Panc1 (cell line): Measurements from ENCODE around the gene PKIB. TPM values are rescaled to one million over a fixed set of nuclear protein-coding genes. Genes with fewer than 3 reads are reported as not detected.

Experiments
- ATAC-seq: fragments of 200-7000 bp; cut with Tn5 transposase; 2 replicates; pipeline ENCODE4 v1.9.1; 2020; ENCODE audit warnings: mild to moderate bottlenecking, moderate library complexity
- Bru-seq: library from RNA; stranded (reverse); fragments of 400-500 nt; gene quantifications from one replicate; lab custom pipeline; 2021; lab: Mats Ljungman, UMichigan
- BruChase-seq, 2 experiments: library from RNA; stranded (reverse); fragments of 400-500 nt; gene quantifications; one replicate each; lab custom pipeline; 2021; lab: Mats Ljungman, UMichigan
- BruUV-seq: library from RNA; stranded (reverse); fragments of 400-500 nt; replicated peaks from 2 replicates; lab custom pipeline; 2021; lab: Mats Ljungman, UMichigan
- CTCF ChIA-PET: fragments of 300-600 bp; sonication (Branson Sonifier 250); formaldehyde crosslinking; loops from one replicate; lab custom pipeline; 2022; ENCODE audit warnings: antibody characterized with exemption; lab: Charles Lee
- POLR2A ChIA-PET: fragments of 300-600 bp; sonication (Branson Sonifier 250); formaldehyde crosslinking; loops from one replicate; lab custom pipeline; 2022; ENCODE audit warnings: antibody characterized with exemption; lab: Charles Lee
- DNase-seq: peaks from one replicate; pipeline ENCODE4 v3.0.0-alpha.2; 2010; ENCODE audit warnings: low read depth, low spot score
- H3K27ac ChIP-seq: 2 replicates; pipeline ENCODE4 v1.5.1; 2011; ENCODE audit warnings: mild to moderate bottlenecking, low read length, inconsistent platforms
- H3K27me3 ChIP-seq: fragments of 200-500 bp; sonication (Bioruptor generic); 2 replicates; pipeline ENCODE4 v1.6.0; 2014; ENCODE audit warnings: low read length, inconsistent platforms; ENCODE audit not compliant: control insufficient read depth, insufficient read depth
- H3K36me3 ChIP-seq: fragments of 200-500 bp; sonication (Bioruptor generic); 2 replicates; pipeline ENCODE4 v1.5.1; 2014; ENCODE audit warnings: inconsistent platforms, mild to moderate bottlenecking, low read length, moderate library complexity; ENCODE audit not compliant: control insufficient read depth, insufficient read depth
- H3K4me1 ChIP-seq: 2 replicates; pipeline ENCODE4 v1.5.1; 2011; ENCODE audit warnings: inconsistent platforms, mild to moderate bottlenecking, low read length, moderate library complexity; ENCODE audit not compliant: control insufficient read depth, insufficient read depth
- H3K4me3 ChIP-seq, 2 experiments: 2 replicates each; pipeline ENCODE4 v1.5.1; 2011 to 2012; ENCODE audit warnings: low read depth in 2 of 2, low read length in 2 of 2, mild to moderate bottlenecking in 2 of 2, inconsistent platforms in 1 of 2, moderate library complexity in 1 of 2
- H3K9me3 ChIP-seq: fragments of 200-500 bp; sonication (Bioruptor generic); 2 replicates; pipeline ENCODE4 v1.5.1; 2014; ENCODE audit warnings: low read depth, mild to moderate bottlenecking, inconsistent platforms, low read length, moderate library complexity; ENCODE audit not compliant: control insufficient read depth, insufficient read depth
- POLR2AphosphoS5 ChIP-seq: IDR thresholded peaks from 2 replicates; pipeline ENCODE4 v1.6.1; 2012; ENCODE audit warnings: mild to moderate bottlenecking, low read depth, low read length, moderate library complexity
- SIN3A ChIP-seq: IDR thresholded peaks from 2 replicates; pipeline ENCODE4 v1.6.1; 2012; ENCODE audit warnings: low read depth, mild to moderate bottlenecking, low read length, moderate library complexity, borderline replicate concordance; ENCODE audit not compliant: insufficient read depth
- TCF7L2 ChIP-seq: IDR thresholded peaks from 2 replicates; pipeline ENCODE4 v1.6.1; 2011; ENCODE audit warnings: mild to moderate bottlenecking, low read depth, low read length, inconsistent platforms
- in situ Hi-C: cut with HindIII; loops from 2 replicates; pipeline ENCODE4 v1.10.0; 2016; ENCODE audit warnings: low sequenced_read_pairs, low pct_unique_long_range_greater_than_20kb
- intact Hi-C: fragments of 100-400 bp; cut with micrococcal nuclease; formaldehyde crosslinking; loops from one replicate; pipeline ENCODE4 v1.10.0; 2022; ENCODE audit not compliant: unreplicated experiment
- long read RNA-seq: library from polyadenylated mRNA; unstranded; transcript quantifications from one replicate; pipeline ENCODE4 v2.0.0, GENCODE V29; 2021; ENCODE audit not compliant: unreplicated experiment
- polyA plus RNA-seq: library from polyadenylated mRNA; unstranded; fragments of >200 nt; gene quantifications from one replicate; pipeline ENCODE4 v1.2.1, GENCODE V29; 2012; ENCODE audit warnings: missing spikeins; ENCODE audit not compliant: insufficient read length
- total RNA-seq: library from RNA; stranded (reverse); gene quantifications from one replicate; pipeline ENCODE4 v1.2.1, GENCODE V29; 2021; ENCODE audit not compliant: unreplicated experiment
- TF ChIP-seq, protein P1 (sequence below), 2 experiments: IDR thresholded peaks; 2 replicates each; pipeline ENCODE4 v1.6.1; 2011 to 2012; ENCODE audit warnings: low read depth in 2 of 2, control low read depth in 1 of 2, low read length in 1 of 2, mild to moderate bottlenecking in 1 of 2, moderate library complexity in 1 of 2; ENCODE audit not compliant: insufficient read depth in 1 of 2
- TF ChIP-seq, protein P2 (sequence below): fragments of 450-650 bp; IDR thresholded peaks from 2 replicates; pipeline ENCODE4 v1.5.1; 2017; ENCODE audit warnings: mild to moderate bottlenecking

The PKIB gene, protein sequence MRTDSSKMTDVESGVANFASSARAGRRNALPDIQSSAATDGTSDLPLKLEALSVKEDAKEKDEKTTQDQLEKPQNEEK
- 1.1 TPM for total RNA-seq
- polyA plus RNA-seq = 0.28 TPM
- percentile 21 among the genes with signal in this experiment for Bru-seq, nascent RNA
- BruChase-seq, experiment 1, labeled RNA remaining after a 2-hour chase = percentile 21 among the genes with signal in this experiment
- BruChase-seq, experiment 2, labeled RNA remaining after a 6-hour chase = percentile 17 among the genes with signal in this experiment
- long read RNA-seq = 0 reads

DNA sequence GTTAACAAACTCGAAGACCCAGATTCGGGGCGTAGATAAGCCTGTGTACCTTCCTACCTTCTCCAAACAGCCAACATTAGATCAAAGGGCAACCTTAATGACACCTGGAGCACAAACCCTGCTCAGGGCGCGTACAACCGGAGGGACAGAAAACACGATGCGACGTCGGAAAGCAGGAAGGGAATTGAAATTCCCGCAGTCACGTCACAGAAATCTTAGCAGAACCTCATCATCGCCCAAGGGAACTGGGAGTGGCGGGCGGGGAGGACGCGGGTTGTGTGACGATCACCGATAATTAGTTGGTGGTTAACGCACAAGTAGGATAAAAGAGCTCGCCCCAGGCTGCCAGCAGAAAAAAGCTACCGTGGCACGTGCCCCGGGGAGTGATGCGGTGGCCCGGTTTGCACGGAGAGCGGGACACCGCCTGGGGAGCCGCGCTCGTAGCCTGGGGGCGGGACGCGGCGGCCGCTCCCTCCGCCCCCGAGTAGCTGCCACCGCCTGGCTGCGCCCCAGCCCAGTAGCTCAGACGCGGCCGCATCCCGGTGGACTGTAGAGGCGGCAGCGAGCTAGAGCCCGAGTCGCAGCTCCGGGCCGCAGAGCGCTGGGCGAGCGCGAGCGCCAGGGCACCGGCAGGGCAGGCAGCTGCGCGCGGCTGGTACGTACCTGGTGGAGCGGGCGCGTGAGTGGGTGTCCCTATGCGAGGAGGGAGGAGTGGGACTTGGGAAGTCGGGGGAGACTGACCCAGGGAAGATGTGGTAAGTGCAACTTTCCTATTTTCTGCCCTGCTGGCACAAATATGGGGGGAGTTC is at the start of gene PKIB:
PKIB (plus strand) TSS at position 525 of the 809 bp plus-strand sequence. CDS start 107,390 bp downstream, outside the sequence.
- POLR2A ChIA-PET = no interaction called here
- peak; percentile 99 for ATAC-seq
- no peaks in the 10 kb centered on the region for H3K9me3 ChIP-seq
- H3K4me1 ChIP-seq = peaks cover 11% of the 10 kb centered on the region; the same call in 1 of the 2 replicates
- no TSS peak for BruUV-seq
- in situ Hi-C loops = no loop called here
- peak; percentile 2 for DNase-seq
- intact Hi-C loops = no loop called here
- H3K27me3 ChIP-seq = peaks cover 36% of the 10 kb centered on the region
- CTCF ChIA-PET = interaction anchor here (0.6 to 1.0 kb wide), 2 partner anchors 19 to 229 kb away, joined by 3 read pairs; no protein-coding TSS in a partner anchor
- no peak within 1 kb of the TSS for H3K27ac ChIP-seq
- H3K4me3 ChIP-seq = peak within 1 kb of the TSS; percentile 43 to 77
- no peaks in the 10 kb centered on the region for H3K36me3 ChIP-seq
- TF ChIP-seq POLR2AphosphoS5 (no peak), TCF7L2 (peak; percentile 85)
- TF ChIP-seq, protein P1, sequence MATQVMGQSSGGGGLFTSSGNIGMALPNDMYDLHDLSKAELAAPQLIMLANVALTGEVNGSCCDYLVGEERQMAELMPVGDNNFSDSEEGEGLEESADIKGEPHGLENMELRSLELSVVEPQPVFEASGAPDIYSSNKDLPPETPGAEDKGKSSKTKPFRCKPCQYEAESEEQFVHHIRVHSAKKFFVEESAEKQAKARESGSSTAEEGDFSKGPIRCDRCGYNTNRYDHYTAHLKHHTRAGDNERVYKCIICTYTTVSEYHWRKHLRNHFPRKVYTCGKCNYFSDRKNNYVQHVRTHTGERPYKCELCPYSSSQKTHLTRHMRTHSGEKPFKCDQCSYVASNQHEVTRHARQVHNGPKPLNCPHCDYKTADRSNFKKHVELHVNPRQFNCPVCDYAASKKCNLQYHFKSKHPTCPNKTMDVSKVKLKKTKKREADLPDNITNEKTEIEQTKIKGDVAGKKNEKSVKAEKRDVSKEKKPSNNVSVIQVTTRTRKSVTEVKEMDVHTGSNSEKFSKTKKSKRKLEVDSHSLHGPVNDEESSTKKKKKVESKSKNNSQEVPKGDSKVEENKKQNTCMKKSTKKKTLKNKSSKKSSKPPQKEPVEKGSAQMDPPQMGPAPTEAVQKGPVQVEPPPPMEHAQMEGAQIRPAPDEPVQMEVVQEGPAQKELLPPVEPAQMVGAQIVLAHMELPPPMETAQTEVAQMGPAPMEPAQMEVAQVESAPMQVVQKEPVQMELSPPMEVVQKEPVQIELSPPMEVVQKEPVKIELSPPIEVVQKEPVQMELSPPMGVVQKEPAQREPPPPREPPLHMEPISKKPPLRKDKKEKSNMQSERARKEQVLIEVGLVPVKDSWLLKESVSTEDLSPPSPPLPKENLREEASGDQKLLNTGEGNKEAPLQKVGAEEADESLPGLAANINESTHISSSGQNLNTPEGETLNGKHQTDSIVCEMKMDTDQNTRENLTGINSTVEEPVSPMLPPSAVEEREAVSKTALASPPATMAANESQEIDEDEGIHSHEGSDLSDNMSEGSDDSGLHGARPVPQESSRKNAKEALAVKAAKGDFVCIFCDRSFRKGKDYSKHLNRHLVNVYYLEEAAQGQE (IDR thresholded peaks at IDR 0.05; ENCODE audit: insufficient read depth in 1 of 2, low read depth in 2 of 2, low read length in 1 of 2) = no peak
- TF ChIP-seq, protein P2, sequence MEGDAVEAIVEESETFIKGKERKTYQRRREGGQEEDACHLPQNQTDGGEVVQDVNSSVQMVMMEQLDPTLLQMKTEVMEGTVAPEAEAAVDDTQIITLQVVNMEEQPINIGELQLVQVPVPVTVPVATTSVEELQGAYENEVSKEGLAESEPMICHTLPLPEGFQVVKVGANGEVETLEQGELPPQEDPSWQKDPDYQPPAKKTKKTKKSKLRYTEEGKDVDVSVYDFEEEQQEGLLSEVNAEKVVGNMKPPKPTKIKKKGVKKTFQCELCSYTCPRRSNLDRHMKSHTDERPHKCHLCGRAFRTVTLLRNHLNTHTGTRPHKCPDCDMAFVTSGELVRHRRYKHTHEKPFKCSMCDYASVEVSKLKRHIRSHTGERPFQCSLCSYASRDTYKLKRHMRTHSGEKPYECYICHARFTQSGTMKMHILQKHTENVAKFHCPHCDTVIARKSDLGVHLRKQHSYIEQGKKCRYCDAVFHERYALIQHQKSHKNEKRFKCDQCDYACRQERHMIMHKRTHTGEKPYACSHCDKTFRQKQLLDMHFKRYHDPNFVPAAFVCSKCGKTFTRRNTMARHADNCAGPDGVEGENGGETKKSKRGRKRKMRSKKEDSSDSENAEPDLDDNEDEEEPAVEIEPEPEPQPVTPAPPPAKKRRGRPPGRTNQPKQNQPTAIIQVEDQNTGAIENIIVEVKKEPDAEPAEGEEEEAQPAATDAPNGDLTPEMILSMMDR = peak; percentile 69

DNA sequence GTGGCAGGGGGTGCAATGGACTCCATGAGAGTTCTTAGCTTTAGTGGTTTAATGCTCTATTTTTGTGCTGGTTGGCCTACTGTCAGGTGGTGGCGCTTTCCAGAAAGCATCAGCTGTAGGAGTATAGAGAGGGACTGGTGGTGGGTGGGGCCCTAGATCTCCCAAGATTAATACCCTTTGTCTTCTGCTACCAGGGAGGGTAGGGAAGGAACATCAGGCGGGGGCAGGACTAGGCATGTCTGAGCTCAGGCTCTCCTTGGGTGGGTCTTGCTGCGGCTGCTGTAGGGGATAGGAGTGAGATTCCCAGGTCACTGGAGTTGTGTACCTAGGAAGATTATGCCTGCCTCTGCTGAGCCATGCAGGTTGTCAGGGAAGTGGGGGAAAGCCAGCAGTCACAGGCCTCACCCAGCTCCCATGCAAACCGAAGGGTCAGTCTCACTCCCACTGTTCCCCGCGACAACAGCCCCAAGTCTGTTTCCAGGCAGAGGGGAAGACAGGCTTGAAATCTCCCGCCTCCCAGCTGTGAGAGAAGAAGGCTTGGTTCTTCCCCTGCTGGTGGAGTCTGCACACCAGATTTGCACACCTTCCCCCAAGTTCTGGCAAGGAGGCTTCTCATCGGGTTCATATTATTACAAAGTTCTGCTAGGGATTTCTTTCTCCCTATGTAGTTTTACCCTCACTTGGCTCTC is 46.7 kb upstream of the PKIB start:
- in situ Hi-C loops (no loop called here), intact Hi-C loops (no loop called here)
- H3K9me3 ChIP-seq = no peaks in the 10 kb centered on the region
- ATAC-seq = no peak
- no peaks in the 10 kb centered on the region for H3K4me1 ChIP-seq
- H3K4me3 ChIP-seq = no peak overlapping the region
- ChIA-PET POLR2A (no interaction called here), CTCF (no interaction called here)
- H3K27me3 ChIP-seq = no peaks in the 10 kb centered on the region
- no peaks in the 10 kb centered on the region for H3K36me3 ChIP-seq
- no TSS peak for BruUV-seq
- H3K27ac ChIP-seq = no peak overlapping the region
- DNase-seq = no peak
- TF ChIP-seq SIN3A = no peak
